ENCODE results near the gene CORO7.

CORO7 gene

DNA sequence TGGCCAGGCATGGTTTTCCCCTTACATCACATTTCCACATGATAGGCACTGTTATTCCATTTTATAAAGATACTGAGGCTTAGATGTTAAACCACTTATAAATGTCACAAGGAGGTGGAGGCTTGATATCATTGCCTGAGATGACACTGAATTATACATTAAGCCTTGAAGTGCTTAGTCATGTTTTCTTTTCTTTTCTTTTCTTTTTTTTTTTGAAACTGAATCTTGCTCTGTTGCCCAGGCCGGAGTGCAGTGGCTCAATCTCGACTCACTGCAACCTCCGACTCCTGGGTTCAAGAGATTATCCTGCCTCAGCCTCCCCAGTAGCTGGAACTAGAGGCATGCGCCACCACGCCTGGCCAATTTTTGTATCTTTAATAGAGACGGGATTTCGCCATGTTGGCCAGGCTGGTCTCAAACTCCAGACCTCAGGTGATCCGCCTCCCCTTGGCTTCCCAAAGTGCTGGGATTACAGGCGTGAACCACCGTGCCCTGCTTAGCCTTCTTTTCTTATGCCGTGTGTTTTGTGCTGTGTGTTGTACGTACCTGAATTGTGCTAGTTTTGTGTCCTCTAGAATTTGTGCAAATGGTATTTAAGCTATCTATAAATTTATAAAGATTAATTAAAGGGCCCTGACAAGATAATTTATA is 10.5 kb upstream of the CORO7 start:
- Histone ChIP-seq H2BK12ac (ENCODE audit: low read length in 2 of 2) (no peak overlapping the region), H3K36me3 (ENCODE audit: control insufficient read depth in 1 of 2, insufficient read depth in 2 of 2, low read depth in 1 of 2, low read length in 2 of 2) (peaks cover 6 to 22% of the 10 kb centered on the region in 2 experiments), H2AFZ (ENCODE audit: low read depth, low read length) (no peak overlapping the region), H2BK120ac (ENCODE audit: low read depth, low read length) (no peak overlapping the region), H2AK5ac (ENCODE audit: low read length, severe bottlenecking) (no peak overlapping the region), H3K4me1 (ENCODE audit: control insufficient read depth, insufficient read depth, low read depth, low read length) (peaks cover 6% of the 10 kb centered on the region), H3K27me3 (ENCODE audit: control insufficient read depth in 1 of 2, insufficient read depth in 1 of 2, low read length in 2 of 2) (no peaks in the 10 kb centered on the region), H3K4me2 (ENCODE audit: low read length, poor library complexity, severe bottlenecking) (peak overlapping the region; percentile 69), H3K4ac (ENCODE audit: low read depth in 1 of 2, low read length in 2 of 2) (no peak overlapping the region), H2BK5ac (ENCODE audit: low read depth, low read length, poor library complexity, severe bottlenecking) (no peak overlapping the region), H3K23ac (ENCODE audit: low read length in 2 of 2) (no peak overlapping the region), H3K4me3 (ENCODE audit: insufficient read depth in 1 of 2, low read depth in 1 of 2, low read length in 2 of 2) (peak overlapping the region in 1 of 2 experiments; percentile 86), H4K91ac (ENCODE audit: low read length) (no peak overlapping the region), H3K27ac (ENCODE audit: low read length, poor library complexity, severe bottlenecking) (no peak overlapping the region), H2BK15ac (ENCODE audit: low read depth, poor library complexity, severe bottlenecking) (no peak overlapping the region), H3K9me3 (ENCODE audit: control insufficient read depth, low read length) (no peaks in the 10 kb centered on the region), H3K9ac (ENCODE audit: low read length) (peak overlapping the region; percentile 94), H4K8ac (ENCODE audit: low read length) (no peak overlapping the region), H3K79me1 (replicated peaks; ENCODE audit: low read length, poor library complexity, severe bottlenecking) (peaks cover 11% of the 10 kb centered on the region), H3K14ac (ENCODE audit: low read length in 2 of 2) (no peak overlapping the region), H3K18ac (ENCODE audit: low read depth in 1 of 2, low read length in 2 of 2) (no peak overlapping the region)
- WGBS = 95% methylated on average over 10 of the region's 12 CpGs
- DNase-seq = no peak

DNA sequence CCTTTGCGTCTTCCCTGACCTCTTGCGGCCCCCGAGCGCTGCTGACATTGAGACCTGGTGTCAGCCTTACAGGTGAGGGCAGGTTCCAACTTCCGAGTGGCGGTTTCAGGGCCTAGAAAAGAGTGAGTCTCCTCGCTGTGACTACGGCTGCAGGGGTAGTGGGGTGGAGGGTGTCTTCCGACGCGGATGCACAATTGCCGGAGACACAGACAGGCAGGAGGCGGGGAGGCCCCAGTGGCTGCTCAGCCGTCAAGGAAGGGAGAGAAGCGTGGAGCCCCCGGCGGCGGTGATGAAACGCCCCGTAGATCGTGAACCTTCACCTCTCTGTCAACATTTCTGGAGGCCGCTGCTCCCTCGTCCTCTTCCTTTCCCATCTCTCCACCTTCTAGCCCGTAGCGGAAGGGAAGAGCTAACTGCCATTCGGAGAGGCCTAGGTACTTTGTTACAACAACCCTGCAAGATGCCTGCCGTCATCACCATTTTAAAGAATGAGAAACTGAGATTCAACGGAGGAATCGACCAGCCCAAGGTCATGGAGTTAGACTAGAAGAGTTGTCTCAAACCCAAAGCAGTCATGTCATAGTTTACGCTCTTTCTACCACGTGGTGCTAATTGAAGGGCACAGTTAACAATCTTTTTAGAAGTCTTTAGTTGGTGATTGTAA is 9.8 kb upstream of the CORO7 start:
- Histone ChIP-seq H2BK15ac (ENCODE audit: low read depth, poor library complexity, severe bottlenecking) (no peak overlapping the region), H3K14ac (ENCODE audit: low read length in 2 of 2) (peak overlapping the region in 1 of 2 experiments; percentile 64)

GRCh38 chr16:4425378-4426020 is 9.1 kb upstream of the CORO7 start, which contains the start of gene DNAJA3:
TSS of gene DNAJA3 (plus strand) at chr16:4425868. CDS start at chr16:4425882, 14 bp downstream.
- H2BK5ac ChIP-seq (ENCODE audit: low read depth, low read length, poor library complexity, severe bottlenecking) = peak within 1 kb of the TSS; percentile 90
- peak within 1 kb of the TSS in 1 of 2 experiments; percentile 54 for H3K23ac ChIP-seq (ENCODE audit: low read length in 2 of 2)
- H3K4me1 ChIP-seq (ENCODE audit: control insufficient read depth, insufficient read depth, low read depth, low read length) = peaks cover 6% of the 10 kb centered on the region
- under 1% methylated on average over 68 of the region's 68 CpGs for WGBS
- H3K9me3 ChIP-seq (ENCODE audit: control insufficient read depth, low read length) = no peaks in the 10 kb centered on the region
- peaks cover 6 to 9% of the 10 kb centered on the region in 2 experiments for H3K36me3 ChIP-seq (ENCODE audit: control insufficient read depth in 1 of 2, insufficient read depth in 2 of 2, low read depth in 1 of 2, low read length in 2 of 2)
- peak within 1 kb of the TSS; percentile 97 for H3K18ac ChIP-seq (ENCODE audit: low read depth in 1 of 2, low read length in 2 of 2)
- H2AFZ ChIP-seq (ENCODE audit: low read depth, low read length) = peak within 1 kb of the TSS; percentile 83
- peak within 1 kb of the TSS; percentile 99 for H3K27ac ChIP-seq (ENCODE audit: low read length, poor library complexity, severe bottlenecking)
- peak within 1 kb of the TSS; percentile 85 to 93 for H3K4ac ChIP-seq (ENCODE audit: low read depth in 1 of 2, low read length in 2 of 2)
- H4K8ac ChIP-seq (ENCODE audit: low read length) = peak within 1 kb of the TSS; percentile 99
- H2AK5ac ChIP-seq (ENCODE audit: low read length, severe bottlenecking) = no peak within 1 kb of the TSS
- peak within 1 kb of the TSS; percentile 99 for H4K91ac ChIP-seq (ENCODE audit: low read length)
- H3K79me1 ChIP-seq (replicated peaks; ENCODE audit: low read length, poor library complexity, severe bottlenecking) = peaks cover 8% of the 10 kb centered on the region
- no peaks in the 10 kb centered on the region for H3K27me3 ChIP-seq (ENCODE audit: control insufficient read depth in 1 of 2, insufficient read depth in 1 of 2, low read length in 2 of 2)
- peak within 1 kb of the TSS in 1 of 2 experiments; percentile 76 for H3K14ac ChIP-seq (ENCODE audit: low read length in 2 of 2)
- H2BK12ac ChIP-seq (ENCODE audit: low read length in 2 of 2) = peak within 1 kb of the TSS; percentile 40 to 59
- peak within 1 kb of the TSS; percentile 94 for H3K9ac ChIP-seq (ENCODE audit: low read length)
- no peak within 1 kb of the TSS for H2BK15ac ChIP-seq (ENCODE audit: low read depth, poor library complexity, severe bottlenecking)
- H3K4me2 ChIP-seq (ENCODE audit: low read length, poor library complexity, severe bottlenecking) = peak within 1 kb of the TSS; percentile 69
- peak within 1 kb of the TSS; percentile 74 for H2BK120ac ChIP-seq (ENCODE audit: low read depth, low read length)
- DNase-seq = peak; percentile 98
- H3K4me3 ChIP-seq (ENCODE audit: insufficient read depth in 1 of 2, low read depth in 1 of 2, low read length in 2 of 2) = peak within 1 kb of the TSS; percentile 80 to 86

More for the DNA sequence above, 9.8 kb upstream of the CORO7 start:
- peak overlapping the region; percentile 80 to 86 for H3K4me3 ChIP-seq (ENCODE audit: insufficient read depth in 1 of 2, low read depth in 1 of 2, low read length in 2 of 2)
- H3K9ac ChIP-seq (ENCODE audit: low read length) = peak overlapping the region; percentile 94
- H3K4me2 ChIP-seq (ENCODE audit: low read length, poor library complexity, severe bottlenecking) = peak overlapping the region; percentile 69
- WGBS = 4% methylated on average over 30 of the region's 31 CpGs
- H3K27ac ChIP-seq (ENCODE audit: low read length, poor library complexity, severe bottlenecking) = no peak overlapping the region
- peaks cover 8% of the 10 kb centered on the region for H3K79me1 ChIP-seq (replicated peaks; ENCODE audit: low read length, poor library complexity, severe bottlenecking)
- no peaks in the 10 kb centered on the region for H3K27me3 ChIP-seq (ENCODE audit: control insufficient read depth in 1 of 2, insufficient read depth in 1 of 2, low read length in 2 of 2)
- H3K4me1 ChIP-seq (ENCODE audit: control insufficient read depth, insufficient read depth, low read depth, low read length) = peaks cover 6% of the 10 kb centered on the region
- H3K36me3 ChIP-seq (ENCODE audit: control insufficient read depth in 1 of 2, insufficient read depth in 2 of 2, low read depth in 1 of 2, low read length in 2 of 2) = peaks cover 6 to 15% of the 10 kb centered on the region in 2 experiments
- no peak overlapping the region for H2BK120ac ChIP-seq (ENCODE audit: low read depth, low read length)
- H4K91ac ChIP-seq (ENCODE audit: low read length) = no peak overlapping the region
- peak overlapping the region; percentile 5 for H4K8ac ChIP-seq (ENCODE audit: low read length)
- peak overlapping the region; percentile 46 for H2AFZ ChIP-seq (ENCODE audit: low read depth, low read length)
- no peak for DNase-seq
- H3K18ac ChIP-seq (ENCODE audit: low read depth in 1 of 2, low read length in 2 of 2) = peak overlapping the region; percentile 5 to 73
- H2BK12ac ChIP-seq (ENCODE audit: low read length in 2 of 2) = no peak overlapping the region
- no peaks in the 10 kb centered on the region for H3K9me3 ChIP-seq (ENCODE audit: control insufficient read depth, low read length)
- no peak overlapping the region for H2AK5ac ChIP-seq (ENCODE audit: low read length, severe bottlenecking)
- peak overlapping the region in 1 of 2 experiments; percentile 34 for H3K4ac ChIP-seq (ENCODE audit: low read depth in 1 of 2, low read length in 2 of 2)
- H3K23ac ChIP-seq (ENCODE audit: low read length in 2 of 2) = no peak overlapping the region
- H2BK5ac ChIP-seq (ENCODE audit: low read depth, low read length, poor library complexity, severe bottlenecking) = no peak overlapping the region

Data from mesenchymal stem cell (in vitro differentiated cells and primary cell).